GM13976 (cell line): ENCODE measurements around the gene SNX15.
A peak's percentile ranks its signal among the peaks of the same experiment; 100 is the strongest.

Experiments used
- DNase-seq: peaks from one replicate; pipeline ENCODE4 v3.0.0; 2012; ENCODE audit warnings: low spot score
- in situ Hi-C: fragments of 300-500 bp; cut with MboI; formaldehyde crosslinking; loops from one replicate; pipeline ENCODE4 v1.12.0; 2022; ENCODE audit warnings: low sequenced_read_pairs, mixed read lengths, inconsistent platforms; ENCODE audit not compliant: unreplicated experiment
- TF ChIP-seq, protein P1 (sequence below): IDR thresholded peaks from 2 replicates; pipeline ENCODE4 v1.5.1; 2012; ENCODE audit warnings: borderline replicate concordance, mild to moderate bottlenecking; ENCODE audit not compliant: insufficient read depth; ENCODE audit errors: extremely low read depth, missing control alignments, control extremely low read depth

SNX15 gene

DNA sequence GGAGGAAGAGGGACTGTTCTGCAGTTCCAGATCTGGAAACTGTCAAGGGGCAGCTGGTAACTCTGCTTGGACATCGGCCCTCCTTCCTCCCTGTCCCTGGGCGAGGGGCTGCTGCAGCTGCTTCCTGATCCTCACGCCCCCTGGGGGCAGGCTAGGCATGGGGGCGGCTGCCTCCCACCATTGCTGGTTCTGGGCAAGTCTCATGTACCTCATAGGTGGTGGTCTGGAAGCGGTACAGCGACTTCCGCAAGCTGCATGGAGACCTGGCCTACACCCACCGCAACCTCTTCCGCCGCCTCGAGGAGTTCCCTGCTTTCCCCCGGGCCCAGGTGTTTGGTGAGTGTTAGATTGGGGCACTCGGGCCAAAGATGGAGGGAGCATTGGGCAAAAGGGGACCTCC is 5.0 kb downstream of the SNX15 start:
- DNase-seq: no peak
- TF ChIP-seq, protein P1, sequence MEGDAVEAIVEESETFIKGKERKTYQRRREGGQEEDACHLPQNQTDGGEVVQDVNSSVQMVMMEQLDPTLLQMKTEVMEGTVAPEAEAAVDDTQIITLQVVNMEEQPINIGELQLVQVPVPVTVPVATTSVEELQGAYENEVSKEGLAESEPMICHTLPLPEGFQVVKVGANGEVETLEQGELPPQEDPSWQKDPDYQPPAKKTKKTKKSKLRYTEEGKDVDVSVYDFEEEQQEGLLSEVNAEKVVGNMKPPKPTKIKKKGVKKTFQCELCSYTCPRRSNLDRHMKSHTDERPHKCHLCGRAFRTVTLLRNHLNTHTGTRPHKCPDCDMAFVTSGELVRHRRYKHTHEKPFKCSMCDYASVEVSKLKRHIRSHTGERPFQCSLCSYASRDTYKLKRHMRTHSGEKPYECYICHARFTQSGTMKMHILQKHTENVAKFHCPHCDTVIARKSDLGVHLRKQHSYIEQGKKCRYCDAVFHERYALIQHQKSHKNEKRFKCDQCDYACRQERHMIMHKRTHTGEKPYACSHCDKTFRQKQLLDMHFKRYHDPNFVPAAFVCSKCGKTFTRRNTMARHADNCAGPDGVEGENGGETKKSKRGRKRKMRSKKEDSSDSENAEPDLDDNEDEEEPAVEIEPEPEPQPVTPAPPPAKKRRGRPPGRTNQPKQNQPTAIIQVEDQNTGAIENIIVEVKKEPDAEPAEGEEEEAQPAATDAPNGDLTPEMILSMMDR: no peak
- in situ Hi-C loops: no loop called here

DNA sequence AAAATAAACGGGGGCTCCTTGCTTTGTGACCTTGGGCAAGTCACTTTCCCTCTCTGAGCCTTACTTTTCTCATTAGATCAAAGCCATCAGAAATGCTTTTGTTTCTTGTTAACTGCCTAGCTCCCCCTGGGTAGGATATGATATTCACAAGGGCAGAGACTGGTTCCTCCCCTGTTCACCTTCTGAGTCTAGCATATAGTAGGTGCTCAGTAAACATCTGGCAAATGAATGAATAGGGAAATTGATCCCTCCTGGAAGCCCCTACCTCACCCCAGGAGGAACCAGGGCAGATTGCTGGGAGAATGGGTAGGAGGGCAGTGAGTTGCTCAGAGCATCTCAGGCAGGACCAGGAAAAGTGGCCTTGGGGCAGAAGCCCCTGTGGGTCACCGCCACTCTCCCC is 7.2 kb downstream of the SNX15 start:
- TF ChIP-seq, protein P1: no peak
- in situ Hi-C loops: no loop called here
- no peak for DNase-seq

DNA sequence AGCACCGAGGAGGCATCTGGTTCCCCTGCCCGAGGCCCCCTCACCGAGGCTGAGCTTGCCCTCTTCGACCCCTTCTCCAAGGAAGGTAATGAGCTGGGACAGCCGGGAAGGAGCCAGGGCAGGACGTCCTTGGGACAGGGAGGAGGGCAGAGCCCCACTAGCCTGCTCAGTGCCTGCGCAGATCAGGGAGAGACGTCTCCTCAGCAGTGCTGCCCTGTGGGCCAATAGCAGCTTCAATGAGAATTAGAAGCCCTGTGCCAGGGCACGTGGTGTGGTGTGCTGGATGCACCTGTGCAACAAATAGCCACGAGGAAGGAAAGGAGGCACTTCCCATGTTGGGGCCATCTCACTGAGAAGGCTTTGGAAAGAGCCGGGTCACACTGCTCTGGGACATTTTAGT is 8.3 kb downstream of the SNX15 start:
- DNase-seq: no peak
- in situ Hi-C loops: no loop called here
- TF ChIP-seq, protein P1: no peak

DNA sequence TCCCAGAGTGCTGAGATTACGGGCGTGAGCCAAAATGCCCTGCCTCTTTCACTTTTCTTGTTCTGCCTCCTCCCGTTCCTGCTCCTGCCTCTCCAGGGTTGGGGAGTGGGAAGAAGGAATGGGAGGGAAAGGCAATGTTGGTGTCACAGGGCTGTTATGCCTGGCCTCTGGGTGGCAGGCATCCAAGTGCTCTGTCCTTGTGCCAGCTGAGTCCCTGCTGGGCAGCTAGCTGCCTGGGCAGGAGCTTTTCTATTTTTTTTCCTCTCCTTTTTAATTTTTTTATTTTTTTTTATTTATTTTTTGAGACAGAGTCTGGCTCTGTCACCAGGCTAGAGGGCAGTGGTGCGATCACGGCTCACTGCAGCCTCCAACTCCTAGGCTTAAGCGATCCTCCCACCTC is 9.7 kb downstream of the SNX15 start:
- in situ Hi-C loops: no loop called here

DNA sequence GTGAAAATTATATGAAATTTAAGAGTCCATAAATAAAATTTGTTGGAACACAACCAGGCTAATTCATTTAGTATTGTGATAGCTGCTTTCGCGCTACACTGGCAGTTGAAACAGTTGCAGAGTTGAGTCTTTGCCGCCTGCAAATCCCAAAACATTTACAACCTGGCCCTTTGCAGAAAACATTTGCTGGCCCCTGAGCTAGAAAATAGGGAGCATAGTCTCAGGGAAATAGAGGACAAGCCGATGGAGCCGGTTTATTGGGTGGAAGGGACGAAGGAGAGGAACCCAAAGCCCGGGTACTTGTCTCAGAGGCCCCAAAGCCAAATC is 13.2 kb downstream of the SNX15 start:
- TF ChIP-seq, protein P1: no peak
- DNase-seq: no peak
- in situ Hi-C loops: no loop called here

More for the DNA sequence above, 9.7 kb downstream of the SNX15 start:
- TF ChIP-seq, protein P1: no peak
- no peak for DNase-seq

DNA sequence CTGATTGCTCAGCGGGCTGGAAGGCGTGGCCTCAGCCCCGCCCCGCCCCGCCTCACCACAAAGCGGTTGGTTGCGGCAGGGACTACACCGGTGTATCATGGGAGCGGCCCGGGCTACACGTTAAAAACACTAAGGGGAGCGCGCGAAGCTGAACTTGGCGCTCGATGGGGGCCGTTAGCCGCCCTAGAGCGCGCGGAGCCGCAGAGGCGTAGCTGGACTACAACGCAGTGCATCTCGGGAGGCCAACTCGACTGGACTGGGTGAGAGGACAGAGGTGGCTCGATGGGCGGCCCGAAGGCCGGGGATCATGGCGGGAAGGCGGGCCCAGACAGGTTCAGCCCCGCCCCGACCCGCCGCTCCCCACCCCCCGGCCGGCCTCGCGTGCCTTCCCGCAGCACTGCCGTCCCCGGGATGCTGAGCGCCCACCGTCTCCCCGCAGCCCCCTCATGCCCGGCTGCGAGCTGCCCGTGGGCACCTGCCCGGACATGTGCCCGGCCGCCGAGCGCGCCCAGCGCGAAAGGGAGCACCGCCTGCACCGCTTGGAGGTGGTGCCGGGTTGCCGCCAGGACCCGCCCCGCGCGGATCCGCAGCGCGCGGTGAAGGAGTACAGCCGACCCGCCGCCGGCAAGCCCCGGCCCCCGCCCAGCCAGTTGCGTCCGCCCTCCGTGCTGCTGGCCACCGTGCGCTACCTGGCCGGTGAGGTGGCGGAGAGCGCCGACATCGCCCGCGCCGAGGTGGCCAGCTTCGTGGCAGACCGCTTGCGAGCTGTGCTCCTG is 13.8 kb downstream of the SNX15 start, which contains the start of gene SAC3D1:
Gene SAC3D1 (plus strand): TSS at position 364 of the 776 bp plus-strand sequence. CDS start 83 bp downstream, at position 447.
- in situ Hi-C loops: no loop called here
- peak; percentile 98 for DNase-seq
- TF ChIP-seq, protein P1: no peak
